Measurements from ENCODE around the gene IRS2. TPM values are rescaled to one million over a fixed set of nuclear protein-coding genes. Genes with fewer than 3 reads are reported as not detected.

The IRS2 gene
- total RNA-seq, 1 experiment from 2014 or later: 9.2 TPM

GRCh38 chr13:109762791-109763190, 23.6 kb downstream of the IRS2 start:
- DNase-seq (ENCODE audit: low read depth, low spot score) (no peak), ATAC-seq (no peak)
- intact Hi-C loops (cut with micrococcal nuclease): no loop called here
- Histone ChIP-seq H3K27me3 (ENCODE audit: insufficient read depth, low read length) (no peaks in the 10 kb centered on the region), H3K9me3 (ENCODE audit: control insufficient read depth in 1 of 2, insufficient read depth in 1 of 2, low read depth in 1 of 2, low read length in 2 of 2) (no peaks in the 10 kb centered on the region), H3K4me1 (ENCODE audit: control insufficient read depth in 1 of 2, insufficient read depth in 2 of 2, low read length in 2 of 2) (peaks cover 14 to 24% of the 10 kb centered on the region in 2 experiments), H3K36me3 (ENCODE audit: control insufficient read depth in 1 of 2, insufficient read depth in 2 of 2, low read length in 2 of 2) (no peaks in the 10 kb centered on the region), H3K4me2 (ENCODE audit: low read length) (no peak overlapping the region), H2AFZ (ENCODE audit: low read depth, low read length, poor library complexity, severe bottlenecking) (no peak overlapping the region), H3K27ac (ENCODE audit: low read depth, low read length) (no peak overlapping the region), H3K4me3 (replicated peaks in 1 of 2; ENCODE audit: low read depth in 1 of 2, low read length in 2 of 2) (no peak overlapping the region), H3K79me2 (ENCODE audit: insufficient read depth, low read length) (peaks cover 36% of the 10 kb centered on the region; the same call in 1 of the 2 replicates), H3K9me2 (ENCODE audit: insufficient read depth) (no peaks in the 10 kb centered on the region), H3K9ac (ENCODE audit: low read length) (no peak overlapping the region), H4K20me1 (ENCODE audit: insufficient read depth) (no peaks in the 10 kb centered on the region)
- ChIA-PET RAD21 (ENCODE audit: low non-redundant PET in 1 of 2, low total read pairs in 2 of 2, uncharacterized antibody in 2 of 2, unreplicated experiment in 2 of 2) (no interaction called here), CTCF (no interaction called here), POLR2A (no interaction called here)
- TF ChIP-seq REST (IDR thresholded peaks at IDR 0.05; ENCODE audit: low read depth) (no peak), EZH2 (IDR thresholded peaks at IDR 0.05) (no peak), SRF (IDR thresholded peaks at IDR 0.05; ENCODE audit: low read depth) (no peak), ATF3 (IDR thresholded peaks at IDR 0.05) (no peak), CEBPB (IDR thresholded peaks at IDR 0.05; ENCODE audit: low read depth) (no peak), CBX3 (IDR thresholded peaks at IDR 0.05; ENCODE audit: low read depth) (no peak), RAD21 (IDR thresholded peaks at IDR 0.05; ENCODE audit: low read depth) (no peak), CTCF (IDR thresholded peaks at IDR 0.05 in 2 of 3, conservative IDR thresholded peaks at IDR 0.05 in 1 of 3; ENCODE audit: borderline replicate concordance in 1 of 3, insufficient read depth in 1 of 3, low read depth in 2 of 3, low read length in 2 of 3) (no peak), ELF1 (IDR thresholded peaks at IDR 0.05; ENCODE audit: borderline replicate concordance, low read depth) (no peak), ZFX (IDR thresholded peaks at IDR 0.05) (no peak), ZNF274 (IDR thresholded peaks at IDR 0.05; ENCODE audit: low read depth, low read length) (no peak), YY1 (IDR thresholded peaks at IDR 0.05; ENCODE audit: extremely low read depth, insufficient replicate concordance, low read depth, low read length) (no peak), TCF7L2 (IDR thresholded peaks at IDR 0.05; ENCODE audit: borderline replicate concordance, extremely low read depth, insufficient read depth, insufficient read length) (no peak), MAX (IDR thresholded peaks at IDR 0.05) (no peak), SP1 (IDR thresholded peaks at IDR 0.05; ENCODE audit: low read depth) (no peak), FOSL1 (IDR thresholded peaks at IDR 0.05; ENCODE audit: low read depth) (no peak), POLR2A (IDR thresholded peaks at IDR 0.05; ENCODE audit: borderline replicate concordance, extremely low read depth, insufficient read depth, insufficient read length) (no peak), ZBTB33 (IDR thresholded peaks at IDR 0.05; ENCODE audit: extremely low read depth, insufficient replicate concordance, low read length) (no peak), POLR2AphosphoS5 (IDR thresholded peaks at IDR 0.05; ENCODE audit: low read depth, low read length) (no peak), SIN3A (IDR thresholded peaks at IDR 0.05; ENCODE audit: low read depth) (no peak)
- BruUV-seq (replicated peaks): no TSS peak
